Measurements from ENCODE around the gene HM13.

DNA sequence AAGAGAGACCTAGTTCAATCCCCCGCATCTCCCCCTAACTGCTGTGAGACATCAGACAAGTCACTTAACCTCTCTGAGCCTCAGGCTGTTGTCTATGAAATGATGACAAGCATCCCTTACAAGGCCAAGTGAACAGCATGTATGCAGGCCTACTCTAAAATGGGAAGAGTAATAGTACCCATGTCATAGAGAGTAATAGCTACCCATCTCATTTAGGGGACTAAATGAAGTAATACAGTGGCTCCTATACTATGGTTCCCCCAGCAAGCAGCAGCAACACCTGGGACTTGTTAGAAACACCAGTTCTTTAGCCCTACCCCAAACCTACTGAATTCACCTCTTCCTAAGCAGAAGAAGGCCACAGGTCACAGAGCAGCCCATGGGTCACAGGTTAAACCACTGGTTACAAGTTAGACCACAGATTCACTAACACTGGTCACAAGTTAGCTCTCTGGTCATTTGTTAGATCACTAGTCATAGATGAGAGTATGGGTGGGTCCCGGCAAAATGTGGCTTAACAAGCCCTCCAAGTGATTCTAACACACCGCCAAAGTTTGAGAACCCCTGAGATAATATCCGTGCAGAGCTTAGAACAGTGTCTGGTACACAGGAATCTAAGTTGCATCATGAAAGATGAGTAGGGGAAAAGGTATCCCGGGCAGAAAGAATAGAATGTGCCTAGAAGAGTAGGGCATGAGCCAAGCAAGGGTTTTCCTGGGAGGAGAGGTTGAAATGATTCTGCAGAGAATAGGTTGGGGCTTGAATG lies 40.7 kb upstream of the HM13 start:
- no peak for TF ChIP-seq SMC3 (IDR thresholded peaks at IDR 0.05)
- no peak for TF ChIP-seq JUN (IDR thresholded peaks at IDR 0.05)
- no peak for TF ChIP-seq CBX2 (IDR thresholded peaks at IDR 0.05; ENCODE audit: borderline replicate concordance, low read depth)
- TF ChIP-seq RARB (CRISPR knock-in tag; IDR thresholded peaks at IDR 0.05) = no peak
- TF ChIP-seq POLR2A (IDR thresholded peaks at IDR 0.05; ENCODE audit: low read length) = no peak

Data from A549 (cell line).